ENCODE measurements around the gene PPP1CC.

- TF ChIP-seq POLR2A (IDR thresholded peaks at IDR 0.05; ENCODE audit: low read depth) (no peak), CTCF (IDR thresholded peaks at IDR 0.05) (no peak)
These were observed 40.2 kb upstream of the PPP1CC start for GRCh38 chr12:110782922-110783321.
